ENCODE results near the gene TRIO. TPM values are rescaled to one million over a fixed set of nuclear protein-coding genes. Genes with fewer than 3 reads are reported as not detected.

The TRIO gene
- total and polyA plus RNA-seq, 10 of the 15 experiments (the other 5 are each of a cell fraction or from before 2014, with no cell fraction given), result 5.1 to 96.4 (median 44.6) TPM

DNA sequence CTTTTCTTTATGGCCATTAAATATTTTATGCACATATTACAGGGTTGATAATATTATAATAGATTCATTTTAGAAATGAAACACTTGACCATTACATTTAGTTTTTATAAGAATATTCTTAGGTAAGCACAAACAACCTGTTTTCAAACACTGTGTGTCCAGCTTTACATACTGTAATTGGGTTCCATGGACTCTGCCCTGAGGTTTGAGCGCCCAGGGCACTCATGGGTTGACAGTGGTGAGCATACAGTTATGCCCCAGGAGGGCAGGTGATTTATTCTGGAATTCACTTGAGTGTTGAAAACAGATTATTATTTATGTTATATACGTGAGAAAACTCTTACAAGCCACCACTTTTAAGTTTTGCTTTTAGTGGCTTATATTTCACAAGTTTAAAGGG lies 33.7 kb downstream of the TRIO start:
- Histone ChIP-seq H3K79me2 (ENCODE audit: control insufficient read depth, insufficient read depth, low read length) (peaks cover 95% of the 10 kb centered on the region), H3K27ac (ENCODE audit: control insufficient read depth, insufficient read depth) (peak overlapping the region; percentile 55; the same call in 1 of the 2 replicates), H3K36me3 (ENCODE audit: control insufficient read depth in 2 of 2, insufficient read depth in 2 of 2, low read length in 1 of 2) (no peaks in the 10 kb centered on the region), H3K27me3 (replicated peaks in 1 of 2; ENCODE audit: control insufficient read depth in 2 of 2, insufficient read depth in 2 of 2, low read length in 1 of 2) (no peaks in the 10 kb centered on the region), H2AFZ (ENCODE audit: control insufficient read depth, low read depth, low read length) (no peak overlapping the region), H3K9me3 (replicated peaks; ENCODE audit: control insufficient read depth, insufficient read depth, low read length) (no peaks in the 10 kb centered on the region), H3K9ac (ENCODE audit: control insufficient read depth, insufficient read depth, low read length) (no peak overlapping the region), H3K4me3 (no peak overlapping the region), H3K4me1 (ENCODE audit: control insufficient read depth, insufficient read depth, low read length) (peaks cover 49% of the 10 kb centered on the region), H3K4me2 (ENCODE audit: control insufficient read depth, insufficient read depth) (no peak overlapping the region), H4K20me1 (ENCODE audit: control insufficient read depth, insufficient read depth) (no peaks in the 10 kb centered on the region)
- no peak for FAIRE-seq
- WGBS (ENCODE audit: insufficient coverage, insufficient replicate concordance, low lambda C conversion rate, missing lambda C conversion rate), result 43% methylated on average over 2 of the region's 2 CpGs
- ChIA-PET CTCF (interaction anchor here (1.1 to 1.2 kb wide), 3 partner anchors 18 to 24 kb away, joined by 3 to 4 read pairs (median 3); no protein-coding TSS in a partner anchor), SMC1A (ENCODE audit: uncharacterized antibody, unreplicated experiment) (interaction anchor here (1.0 to 16.4 kb wide), 5 partner anchors 11 to 82 kb away, joined by 3 to 430 read pairs (median 4); no protein-coding TSS in a partner anchor), RAD21 (ENCODE audit: unreplicated experiment) (interaction anchor here (1.1 to 20.6 kb wide), 3 partner anchors 27 to 37 kb away, joined by 3 to 344 read pairs (median 5); partner anchors contain the start of gene TRIO), POLR2A (interaction anchor here (0.7 to 13.8 kb wide), 4 partner anchors 9 to 88 kb away, joined by 5 to 314 read pairs (median 6); partner anchors contain the start of gene TRIO)
- no TSS peak for BruUV-seq (replicated peaks)
- ATAC-seq, result peak; percentile 17
- intact Hi-C loops (cut with micrococcal nuclease; ENCODE audit: unreplicated experiment) (no loop called here), in situ Hi-C loops (cut with MboI) (no loop called here)
- TF ChIP-seq CHD1 (IDR thresholded peaks at IDR 0.05; ENCODE audit: low read depth, low read length) (no peak), MEF2B (IDR thresholded peaks at IDR 0.05; ENCODE audit: partially characterized antibody, poor library complexity, severe bottlenecking) (peak; percentile 41), TCF7 (IDR thresholded peaks at IDR 0.05; ENCODE audit: borderline replicate concordance) (no peak)
- DNase-seq (ENCODE audit: low read depth, low spot score), result no peak

GRCh38 chr5:14177634-14178033 lies 34.5 kb downstream of the TRIO start:
- FAIRE-seq, result no peak

More at GRCh38 chr5:14177634-14178033, 34.5 kb downstream of the TRIO start:
- 0 out of 2 replicates have a peak, but pooled peaks have one; percentile 8 for TF ChIP-seq SMC3 (IDR thresholded peaks at IDR 0.05; ENCODE audit: borderline replicate concordance, low read length)
- no peak for TF ChIP-seq SUZ12 (IDR thresholded peaks at IDR 0.05; ENCODE audit: unreplicated experiment)
- ChIA-PET CTCF (interaction anchor here (1.0 to 1.2 kb wide), 3 partner anchors 8 to 23 kb away, joined by 3 to 4 read pairs (median 3); no protein-coding TSS in a partner anchor), POLR2A (interaction anchor here (0.7 to 13.8 kb wide), 3 partner anchors 25 to 87 kb away, joined by 6 to 314 read pairs (median 7); partner anchors contain the start of gene TRIO), SMC1A (ENCODE audit: uncharacterized antibody, unreplicated experiment) (interaction anchor here (1.2 to 16.4 kb wide), 4 partner anchors 11 to 81 kb away, joined by 3 to 430 read pairs (median 93); no protein-coding TSS in a partner anchor), RAD21 (ENCODE audit: unreplicated experiment) (interaction anchor here (1.0 to 20.6 kb wide), 4 partner anchors 28 to 36 kb away, joined by 3 to 344 read pairs (median 4); partner anchors contain the start of gene TRIO)
- H3K27ac ChIP-seq (ENCODE audit: control insufficient read depth, insufficient read depth), result peak overlapping the region; percentile 55
- H3K9ac ChIP-seq (ENCODE audit: control insufficient read depth, insufficient read depth, low read length), result peak overlapping the region; percentile 25; the same call in 1 of the 2 replicates
- DNase-seq (ENCODE audit: low read depth, low spot score) (no peak), ATAC-seq (no peak)
- no peaks in the 10 kb centered on the region for H3K36me3 ChIP-seq (ENCODE audit: control insufficient read depth in 2 of 2, insufficient read depth in 2 of 2, low read length in 1 of 2)
- H3K4me1 ChIP-seq (ENCODE audit: control insufficient read depth, insufficient read depth, low read length), result peaks cover 46% of the 10 kb centered on the region
- H3K4me2 ChIP-seq (ENCODE audit: control insufficient read depth, insufficient read depth), result peak overlapping the region; percentile 42; the same call in 1 of the 2 replicates
- no peak overlapping the region for H2AFZ ChIP-seq (ENCODE audit: control insufficient read depth, low read depth, low read length)
- in situ Hi-C loops (cut with MboI) (no loop called here), intact Hi-C loops (cut with micrococcal nuclease; ENCODE audit: unreplicated experiment) (no loop called here)
- no peak overlapping the region for H3K4me3 ChIP-seq
- no peaks in the 10 kb centered on the region for H4K20me1 ChIP-seq (ENCODE audit: control insufficient read depth, insufficient read depth)
- no peaks in the 10 kb centered on the region for H3K9me3 ChIP-seq (replicated peaks; ENCODE audit: control insufficient read depth, insufficient read depth, low read length)
- no peaks in the 10 kb centered on the region for H3K27me3 ChIP-seq (replicated peaks in 1 of 2; ENCODE audit: control insufficient read depth in 2 of 2, insufficient read depth in 2 of 2, low read length in 1 of 2)
- BruUV-seq (replicated peaks), result TSS peak; percentile 6
- 31% methylated on average over 3 of the region's 3 CpGs for WGBS (ENCODE audit: insufficient coverage, insufficient replicate concordance, low lambda C conversion rate, missing lambda C conversion rate)
- H3K79me2 ChIP-seq (ENCODE audit: control insufficient read depth, insufficient read depth, low read length), result peaks cover 94% of the 10 kb centered on the region
